IMR-90 (cell line): ENCODE data around the gene PDE4B. TPM values are rescaled to one million over a fixed set of nuclear protein-coding genes. Genes with fewer than 3 reads are reported as not detected.

ENCODE experiments used
- ATAC-seq: fragments of 200-7000 bp; cut with Tn5 transposase; 2 replicates; pipeline ENCODE4 v1.9.1; 2020; ENCODE audit warnings: low read depth, mild to moderate bottlenecking, moderate library complexity
- BruUV-seq: library from RNA; stranded (reverse); fragments of 400-500 nt; replicated peaks from 2 replicates; lab custom pipeline; 2021; lab: Mats Ljungman, UMichigan
- CTCF ChIA-PET: fragments of 300-600 bp; formaldehyde crosslinking; extraction: SDS; loops from one replicate; lab custom pipeline; 2021; ENCODE audit warnings: antibody characterized with exemption; lab: Yijun Ruan, JAX
- POLR2A ChIA-PET: fragments of 300-600 bp; sonication (Branson Sonifier 250); formaldehyde crosslinking; loops from one replicate; lab custom pipeline; 2022; ENCODE audit warnings: antibody characterized with exemption; ENCODE audit not compliant: unreplicated experiment; lab: Charles Lee
- DNase-seq: peaks from one replicate; pipeline ENCODE4 v3.0.0; 2013
- H2AFZ ChIP-seq: replicated peaks from 2 replicates; pipeline ENCODE3; 2013; ENCODE audit warnings: low read length, mild to moderate bottlenecking; ENCODE audit not compliant: poor library complexity
- H2AK5ac ChIP-seq: 2 replicates; pipeline ENCODE4 v1.6.1; 2013; ENCODE audit warnings: low read depth, low read length, inconsistent platforms
- H2AK9ac ChIP-seq: replicated peaks from 2 replicates; pipeline ENCODE3; 2013; ENCODE audit warnings: mild to moderate bottlenecking, low read depth, low read length, moderate library complexity; ENCODE audit not compliant: poor library complexity
- H2BK120ac ChIP-seq: 2 replicates; pipeline ENCODE4 v1.6.1; 2013; ENCODE audit warnings: low read depth, low read length, inconsistent platforms
- H2BK15ac ChIP-seq: 3 replicates; pipeline ENCODE4 v1.6.1; 2013; ENCODE audit warnings: low read depth, low read length, inconsistent platforms
- H2BK20ac ChIP-seq: 2 replicates; pipeline ENCODE4 v1.6.1; 2013; ENCODE audit warnings: low read depth, mild to moderate bottlenecking, inconsistent platforms, low read length, moderate library complexity
- H2BK5ac ChIP-seq: 2 replicates; pipeline ENCODE4 v1.6.1; 2013; ENCODE audit warnings: mild to moderate bottlenecking, low read depth, low read length, inconsistent platforms; ENCODE audit not compliant: poor library complexity, severe bottlenecking
- H3K14ac ChIP-seq: replicated peaks from 2 replicates; pipeline ENCODE4 v1.6.1; 2013; ENCODE audit warnings: low read depth, low read length, inconsistent platforms
- H3K18ac ChIP-seq: 2 replicates; pipeline ENCODE4 v1.6.1; 2013; ENCODE audit warnings: low read depth, low read length, control low read depth
- H3K23ac ChIP-seq: 2 replicates; pipeline ENCODE4 v1.6.1; 2013; ENCODE audit warnings: low read depth, low read length, inconsistent platforms
- H3K27ac ChIP-seq: 2 replicates; pipeline ENCODE4 v1.5.1; 2013; ENCODE audit warnings: mild to moderate bottlenecking, control low read depth, low read length; ENCODE audit not compliant: insufficient read depth
- H3K27me3 ChIP-seq: 2 replicates; pipeline ENCODE4 v1.6.1; 2013; ENCODE audit warnings: low read length; ENCODE audit not compliant: control insufficient read depth, insufficient read depth
- H3K36me3 ChIP-seq: 2 replicates; pipeline ENCODE4 v1.6.1; 2013; ENCODE audit warnings: low read length, mixed read lengths; ENCODE audit not compliant: control insufficient read depth, insufficient read depth
- H3K4ac ChIP-seq: 2 replicates; pipeline ENCODE4 v1.6.1; 2013; ENCODE audit warnings: low read depth, low read length, inconsistent platforms
- H3K4me1 ChIP-seq: 2 replicates; pipeline ENCODE4 v1.6.1; 2013; ENCODE audit warnings: low read length, mixed read lengths; ENCODE audit not compliant: control insufficient read depth, insufficient read depth
- H3K4me2 ChIP-seq: 2 replicates; pipeline ENCODE4 v1.6.1; 2013; ENCODE audit warnings: low read depth, mild to moderate bottlenecking, control low read depth, low read length, moderate library complexity
- H3K4me3 ChIP-seq: 2 replicates; pipeline ENCODE4 v1.5.1; 2013; ENCODE audit warnings: low read depth, mild to moderate bottlenecking, control low read depth, low read length, moderate library complexity; ENCODE audit not compliant: insufficient read depth
- H3K56ac ChIP-seq: 2 replicates; pipeline ENCODE4 v1.6.1; 2013; ENCODE audit warnings: low read length, inconsistent platforms; ENCODE audit not compliant: insufficient read depth; ENCODE audit errors: extremely low read depth
- H3K79me1 ChIP-seq, 2 experiments: 2 replicates each; pipeline ENCODE4 v1.6.1; 2013; ENCODE audit warnings: low read length in 2 of 2, inconsistent platforms in 1 of 2, low read depth in 1 of 2
- H3K9ac ChIP-seq: 2 replicates; pipeline ENCODE4 v1.6.1; 2013; ENCODE audit warnings: low read depth, low read length, control low read depth
- H3K9me1 ChIP-seq: 2 replicates; pipeline ENCODE4 v1.6.1; 2013; ENCODE audit warnings: low read length, inconsistent platforms; ENCODE audit not compliant: insufficient read depth
- H3K9me3 ChIP-seq: 2 replicates; pipeline ENCODE4 v1.6.1; 2013; ENCODE audit warnings: low read length; ENCODE audit not compliant: control insufficient read depth, insufficient read depth
- H4K20me1 ChIP-seq: 2 replicates; pipeline ENCODE4 v1.6.1; 2013; ENCODE audit warnings: low read length, inconsistent platforms; ENCODE audit not compliant: insufficient read depth
- H4K5ac ChIP-seq: 2 replicates; pipeline ENCODE4 v1.6.1; 2013; ENCODE audit warnings: mild to moderate bottlenecking, low read depth, low read length, control low read depth
- H4K8ac ChIP-seq, 2 experiments: 2 replicates each; pipeline ENCODE4 v1.6.1; 2013; ENCODE audit warnings: low read depth in 2 of 2, low read length in 2 of 2, control low read depth in 1 of 2, inconsistent platforms in 1 of 2
- H4K91ac ChIP-seq: 2 replicates; pipeline ENCODE4 v1.6.1; 2013; ENCODE audit warnings: low read depth, low read length, inconsistent platforms; ENCODE audit not compliant: insufficient read depth
- BHLHE40 ChIP-seq: fragments of 150-350 bp; IDR thresholded peaks from 2 replicates; pipeline ENCODE4 v1.6.1; 2016; ENCODE audit warnings: mild to moderate bottlenecking, low read depth, low read length
- CEBPB ChIP-seq: IDR thresholded peaks from 2 replicates; pipeline ENCODE4 v1.6.1; 2012; ENCODE audit warnings: low read depth, low read length, improper control_type of control experiment
- FOS ChIP-seq: fragments of 150-350 bp; IDR thresholded peaks from 2 replicates; pipeline ENCODE4 v1.6.1; 2016; ENCODE audit warnings: low read depth, low read length
- MAFK ChIP-seq: IDR thresholded peaks from 2 replicates; pipeline ENCODE4 v1.6.1; 2012; ENCODE audit warnings: low read depth, low read length, improper control_type of control experiment
- NFE2L2 ChIP-seq: fragments of 150-350 bp; IDR thresholded peaks from 2 replicates; pipeline ENCODE4 v1.6.1; 2016; ENCODE audit warnings: low read depth, mild to moderate bottlenecking, low read length
- WGBS, 2 experiments: methylation state at CpG; one replicate each; pipeline versions ENCODE4 v1.1.5 to v1.1.7; 2013; ENCODE audit warnings: missing lambda C conversion rate in 2 of 2; ENCODE audit not compliant: insufficient read length in 1 of 2; ENCODE audit errors: extremely low coverage in 2 of 2; 5-methylcytosine and 5-hydroxymethylcytosine counted together
- dilution Hi-C: fragments of 300-500 bp; cut with HindIII; formaldehyde crosslinking; loops from one replicate; pipeline ENCODE4 v1.14.3; 2018; ENCODE audit warnings: low sequenced_read_pairs; ENCODE audit not compliant: unreplicated experiment
- in situ Hi-C: fragments of 300-500 bp; cut with MboI; formaldehyde crosslinking; loops from 3 replicates; pipeline ENCODE4 v1.14.3; 2019; ENCODE audit warnings: low sequenced_read_pairs, inconsistent platforms, mixed read lengths
- intact Hi-C: fragments of 100-400 bp; cut with micrococcal nuclease; formaldehyde crosslinking; loops from 2 replicates; pipeline ENCODE4 v1.10.0; 2022
- polyA plus RNA-seq, 3 experiments: library from polyadenylated mRNA; depleted of rRNA; stranded (reverse); fragments of >200 nt; gene quantifications; 2 replicates each; pipeline ENCODE4 v1.2.3, GENCODE V29; 2012; ENCODE audit warnings: low replicate concordance in 1 of 3
- total RNA-seq: library from RNA; depleted of rRNA; stranded (reverse); fragments of >200 nt; gene quantifications from 2 replicates; pipeline ENCODE4 v1.2.3, GENCODE V29; 2012
- TF ChIP-seq, protein P1 (sequence below): fragments of 150-350 bp; IDR thresholded peaks from 2 replicates; pipeline ENCODE4 v1.6.1; 2016; ENCODE audit warnings: low read depth, mild to moderate bottlenecking, low read length, moderate library complexity, borderline replicate concordance

The PDE4B gene
- total and polyA plus RNA-seq, 2 of the 4 experiments (the other 2 are of a cell fraction) = 5.8 to 21.3 TPM

DNA sequence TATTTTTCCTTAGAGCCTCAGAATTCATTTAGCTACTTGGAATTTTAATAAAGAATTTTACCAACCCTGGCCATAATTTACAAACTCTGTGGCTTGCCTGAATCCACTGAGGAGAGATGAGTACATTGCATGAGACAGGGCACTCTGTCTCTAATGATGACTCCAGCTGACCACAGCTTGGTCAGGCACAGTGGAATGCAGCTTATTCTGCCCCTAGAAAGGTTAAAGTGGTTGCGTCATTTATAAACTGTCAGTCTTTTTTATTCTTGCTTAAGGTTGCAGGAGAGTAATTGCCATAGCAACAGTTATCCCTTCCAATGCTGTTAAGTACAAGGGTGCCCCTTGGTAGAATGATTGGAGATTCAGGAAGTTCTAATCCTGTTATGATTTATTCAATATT lies 28.3 kb downstream of the PDE4B start:
- WGBS, 2 experiments = no CpG with 5 or more reads among the region's 1 CpG
- Histone ChIP-seq H3K4me2 (peak overlapping the region; percentile 55; the same call in 1 of the 2 replicates), H3K27ac (no peak overlapping the region), H3K9ac (no peak overlapping the region), H4K8ac (0 out of 4 replicates have a peak overlapping the region, but pooled peaks of 1 of the 2 experiments have one; percentile 27), H2AFZ (no peak overlapping the region), H3K18ac (no peak overlapping the region; the same call in 1 of the 2 replicates), H3K79me1 (peaks cover 0 to 4% of the 10 kb centered on the region in 2 experiments; a peak in 1 of 4 replicates), H3K36me3 (no peaks in the 10 kb centered on the region), H3K4me1 (peaks cover 5% of the 10 kb centered on the region), H2AK5ac (no peak overlapping the region), H3K4me3 (no peak overlapping the region), H3K23ac (no peak overlapping the region), H4K91ac (no peak overlapping the region), H4K20me1 (no peaks in the 10 kb centered on the region), H2BK15ac (no peak overlapping the region), H2BK120ac (peak overlapping the region; percentile 21; the same call in 1 of the 2 replicates), H2AK9ac (no peak overlapping the region), H3K9me1 (no peaks in the 10 kb centered on the region), H3K14ac (no peak overlapping the region), H4K5ac (no peak overlapping the region), H2BK5ac (peak overlapping the region; percentile 77), H3K4ac (peak overlapping the region; percentile 19; the same call in 1 of the 2 replicates), H2BK20ac (peak overlapping the region; percentile 44; the same call in 1 of the 2 replicates), H3K9me3 (no peaks in the 10 kb centered on the region), H3K27me3 (no peaks in the 10 kb centered on the region), H3K56ac (no peak overlapping the region; the same call in 1 of the 2 replicates)
- dilution Hi-C loops = no loop called here
- DNase-seq (peak; percentile 97), ATAC-seq (peak; percentile 98)
- BruUV-seq = no TSS peak
- POLR2A ChIA-PET = interaction anchor here (0.8 kb wide), 1 partner anchor 9 kb away, joined by 4 read pairs; no protein-coding TSS in a partner anchor
- CTCF ChIA-PET = no interaction called here
- intact Hi-C loops = loop anchor here (10.0 kb wide), 1 partner anchor 624 kb away; no protein-coding TSS in a partner anchor
- in situ Hi-C loops = loop anchor here (25.0 kb wide), 1 partner anchor 1116 kb away; no protein-coding TSS in a partner anchor
- peak; percentile 30; the same call in 1 of the 2 replicates for TF ChIP-seq NFE2L2
- peak; percentile 85 for TF ChIP-seq FOS
- TF ChIP-seq BHLHE40 = peak; percentile 60; the same call in 1 of the 2 replicates
- TF ChIP-seq MAFK = no peak; the same call in 1 of the 2 replicates
- TF ChIP-seq CEBPB = peak; percentile 99
- TF ChIP-seq, protein P1, sequence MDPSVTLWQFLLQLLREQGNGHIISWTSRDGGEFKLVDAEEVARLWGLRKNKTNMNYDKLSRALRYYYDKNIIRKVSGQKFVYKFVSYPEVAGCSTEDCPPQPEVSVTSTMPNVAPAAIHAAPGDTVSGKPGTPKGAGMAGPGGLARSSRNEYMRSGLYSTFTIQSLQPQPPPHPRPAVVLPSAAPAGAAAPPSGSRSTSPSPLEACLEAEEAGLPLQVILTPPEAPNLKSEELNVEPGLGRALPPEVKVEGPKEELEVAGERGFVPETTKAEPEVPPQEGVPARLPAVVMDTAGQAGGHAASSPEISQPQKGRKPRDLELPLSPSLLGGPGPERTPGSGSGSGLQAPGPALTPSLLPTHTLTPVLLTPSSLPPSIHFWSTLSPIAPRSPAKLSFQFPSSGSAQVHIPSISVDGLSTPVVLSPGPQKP = no peak
